IMR-90 (cell line): Measurements from ENCODE around the gene FGF4. TPM values are rescaled to one million over a fixed set of nuclear protein-coding genes. Genes with fewer than 3 reads are reported as not detected.

ENCODE experiments used
- ATAC-seq: fragments of 200-7000 bp; cut with Tn5 transposase; 2 replicates; pipeline ENCODE4 v1.9.1; 2020; ENCODE audit warnings: low read depth, mild to moderate bottlenecking, moderate library complexity
- BruUV-seq: library from RNA; stranded (reverse); fragments of 400-500 nt; replicated peaks from 2 replicates; lab custom pipeline; 2021; lab: Mats Ljungman, UMichigan
- CTCF ChIA-PET: fragments of 300-600 bp; formaldehyde crosslinking; extraction: SDS; loops from one replicate; lab custom pipeline; 2021; ENCODE audit warnings: antibody characterized with exemption; lab: Yijun Ruan, JAX
- POLR2A ChIA-PET: fragments of 300-600 bp; sonication (Branson Sonifier 250); formaldehyde crosslinking; loops from one replicate; lab custom pipeline; 2022; ENCODE audit warnings: antibody characterized with exemption; ENCODE audit not compliant: unreplicated experiment; lab: Charles Lee
- DNase-seq: peaks from one replicate; pipeline ENCODE4 v3.0.0; 2013
- H2AFZ ChIP-seq: replicated peaks from 2 replicates; pipeline ENCODE3; 2013; ENCODE audit warnings: low read length, mild to moderate bottlenecking; ENCODE audit not compliant: poor library complexity
- H2AK5ac ChIP-seq: 2 replicates; pipeline ENCODE4 v1.6.1; 2013; ENCODE audit warnings: low read depth, low read length, inconsistent platforms
- H2AK9ac ChIP-seq: replicated peaks from 2 replicates; pipeline ENCODE3; 2013; ENCODE audit warnings: mild to moderate bottlenecking, low read depth, low read length, moderate library complexity; ENCODE audit not compliant: poor library complexity
- H2BK120ac ChIP-seq: 2 replicates; pipeline ENCODE4 v1.6.1; 2013; ENCODE audit warnings: low read depth, low read length, inconsistent platforms
- H2BK15ac ChIP-seq: 3 replicates; pipeline ENCODE4 v1.6.1; 2013; ENCODE audit warnings: low read depth, low read length, inconsistent platforms
- H2BK20ac ChIP-seq: 2 replicates; pipeline ENCODE4 v1.6.1; 2013; ENCODE audit warnings: low read depth, mild to moderate bottlenecking, inconsistent platforms, low read length, moderate library complexity
- H2BK5ac ChIP-seq: 2 replicates; pipeline ENCODE4 v1.6.1; 2013; ENCODE audit warnings: mild to moderate bottlenecking, low read depth, low read length, inconsistent platforms; ENCODE audit not compliant: poor library complexity, severe bottlenecking
- H3K14ac ChIP-seq: replicated peaks from 2 replicates; pipeline ENCODE4 v1.6.1; 2013; ENCODE audit warnings: low read depth, low read length, inconsistent platforms
- H3K18ac ChIP-seq: 2 replicates; pipeline ENCODE4 v1.6.1; 2013; ENCODE audit warnings: low read depth, low read length, control low read depth
- H3K23ac ChIP-seq: 2 replicates; pipeline ENCODE4 v1.6.1; 2013; ENCODE audit warnings: low read depth, low read length, inconsistent platforms
- H3K27ac ChIP-seq: 2 replicates; pipeline ENCODE4 v1.5.1; 2013; ENCODE audit warnings: mild to moderate bottlenecking, control low read depth, low read length; ENCODE audit not compliant: insufficient read depth
- H3K27me3 ChIP-seq: 2 replicates; pipeline ENCODE4 v1.6.1; 2013; ENCODE audit warnings: low read length; ENCODE audit not compliant: control insufficient read depth, insufficient read depth
- H3K36me3 ChIP-seq: 2 replicates; pipeline ENCODE4 v1.6.1; 2013; ENCODE audit warnings: low read length, mixed read lengths; ENCODE audit not compliant: control insufficient read depth, insufficient read depth
- H3K4ac ChIP-seq: 2 replicates; pipeline ENCODE4 v1.6.1; 2013; ENCODE audit warnings: low read depth, low read length, inconsistent platforms
- H3K4me1 ChIP-seq: 2 replicates; pipeline ENCODE4 v1.6.1; 2013; ENCODE audit warnings: low read length, mixed read lengths; ENCODE audit not compliant: control insufficient read depth, insufficient read depth
- H3K4me2 ChIP-seq: 2 replicates; pipeline ENCODE4 v1.6.1; 2013; ENCODE audit warnings: low read depth, mild to moderate bottlenecking, control low read depth, low read length, moderate library complexity
- H3K4me3 ChIP-seq: 2 replicates; pipeline ENCODE4 v1.5.1; 2013; ENCODE audit warnings: low read depth, mild to moderate bottlenecking, control low read depth, low read length, moderate library complexity; ENCODE audit not compliant: insufficient read depth
- H3K56ac ChIP-seq: 2 replicates; pipeline ENCODE4 v1.6.1; 2013; ENCODE audit warnings: low read length, inconsistent platforms; ENCODE audit not compliant: insufficient read depth; ENCODE audit errors: extremely low read depth
- H3K79me1 ChIP-seq, 2 experiments: 2 replicates each; pipeline ENCODE4 v1.6.1; 2013; ENCODE audit warnings: low read length in 2 of 2, inconsistent platforms in 1 of 2, low read depth in 1 of 2
- H3K9ac ChIP-seq: 2 replicates; pipeline ENCODE4 v1.6.1; 2013; ENCODE audit warnings: low read depth, low read length, control low read depth
- H3K9me1 ChIP-seq: 2 replicates; pipeline ENCODE4 v1.6.1; 2013; ENCODE audit warnings: low read length, inconsistent platforms; ENCODE audit not compliant: insufficient read depth
- H3K9me3 ChIP-seq: 2 replicates; pipeline ENCODE4 v1.6.1; 2013; ENCODE audit warnings: low read length; ENCODE audit not compliant: control insufficient read depth, insufficient read depth
- H4K20me1 ChIP-seq: 2 replicates; pipeline ENCODE4 v1.6.1; 2013; ENCODE audit warnings: low read length, inconsistent platforms; ENCODE audit not compliant: insufficient read depth
- H4K5ac ChIP-seq: 2 replicates; pipeline ENCODE4 v1.6.1; 2013; ENCODE audit warnings: mild to moderate bottlenecking, low read depth, low read length, control low read depth
- H4K8ac ChIP-seq, 2 experiments: 2 replicates each; pipeline ENCODE4 v1.6.1; 2013; ENCODE audit warnings: low read depth in 2 of 2, low read length in 2 of 2, control low read depth in 1 of 2, inconsistent platforms in 1 of 2
- H4K91ac ChIP-seq: 2 replicates; pipeline ENCODE4 v1.6.1; 2013; ENCODE audit warnings: low read depth, low read length, inconsistent platforms; ENCODE audit not compliant: insufficient read depth
- BHLHE40 ChIP-seq: fragments of 150-350 bp; IDR thresholded peaks from 2 replicates; pipeline ENCODE4 v1.6.1; 2016; ENCODE audit warnings: mild to moderate bottlenecking, low read depth, low read length
- CEBPB ChIP-seq: IDR thresholded peaks from 2 replicates; pipeline ENCODE4 v1.6.1; 2012; ENCODE audit warnings: low read depth, low read length, improper control_type of control experiment
- CTCF ChIP-seq: conservative IDR thresholded peaks from 2 replicates; pipeline ENCODE4 v1.5.1; 2012; ENCODE audit warnings: mild to moderate bottlenecking, low read depth, low read length, improper control_type of control experiment
- ELK1 ChIP-seq: fragments of 150-350 bp; IDR thresholded peaks from 2 replicates; pipeline ENCODE4 v1.6.1; 2016; ENCODE audit warnings: low read depth, mild to moderate bottlenecking, low read length, moderate library complexity, borderline replicate concordance
- FOS ChIP-seq: fragments of 150-350 bp; IDR thresholded peaks from 2 replicates; pipeline ENCODE4 v1.6.1; 2016; ENCODE audit warnings: low read depth, low read length
- MAFK ChIP-seq: IDR thresholded peaks from 2 replicates; pipeline ENCODE4 v1.6.1; 2012; ENCODE audit warnings: low read depth, low read length, improper control_type of control experiment
- MAZ ChIP-seq: IDR thresholded peaks from 2 replicates; pipeline ENCODE4 v1.6.1; 2012; ENCODE audit warnings: low read depth, mild to moderate bottlenecking, low read length, improper control_type of control experiment, moderate library complexity, borderline replicate concordance
- MXI1 ChIP-seq: IDR thresholded peaks from 2 replicates; pipeline ENCODE4 v1.6.1; 2012; ENCODE audit warnings: low read depth, mild to moderate bottlenecking, low read length, moderate library complexity, borderline replicate concordance
- NFE2L2 ChIP-seq: fragments of 150-350 bp; IDR thresholded peaks from 2 replicates; pipeline ENCODE4 v1.6.1; 2016; ENCODE audit warnings: low read depth, mild to moderate bottlenecking, low read length
- POLR2A ChIP-seq: IDR thresholded peaks from 2 replicates; pipeline ENCODE4 v1.6.1; 2012; ENCODE audit warnings: mild to moderate bottlenecking, low read depth, low read length
- RCOR1 ChIP-seq: IDR thresholded peaks from 2 replicates; pipeline ENCODE4 v1.6.1; 2012; ENCODE audit warnings: mild to moderate bottlenecking, low read length, improper control_type of control experiment; ENCODE audit not compliant: insufficient replicate concordance
- RFX5 ChIP-seq: IDR thresholded peaks from 2 replicates; pipeline ENCODE4 v1.8.0; 2012; ENCODE audit warnings: low read depth, mild to moderate bottlenecking, low read length, moderate library complexity
- SMC3 ChIP-seq: fragments of 150-350 bp; IDR thresholded peaks from 2 replicates; pipeline ENCODE4 v1.6.1; 2016; ENCODE audit warnings: low read depth, mild to moderate bottlenecking, antibody characterized with exemption, low read length, moderate library complexity
- USF2 ChIP-seq: fragments of 150-350 bp; IDR thresholded peaks from 2 replicates; pipeline ENCODE4 v1.6.1; 2017; ENCODE audit warnings: mild to moderate bottlenecking, antibody characterized with exemption, low read length, low read depth
- WGBS, 2 experiments: methylation state at CpG; one replicate each; pipeline versions ENCODE4 v1.1.5 to v1.1.7; 2013; ENCODE audit warnings: missing lambda C conversion rate in 2 of 2; ENCODE audit not compliant: insufficient read length in 1 of 2; ENCODE audit errors: extremely low coverage in 2 of 2; 5-methylcytosine and 5-hydroxymethylcytosine counted together
- dilution Hi-C: fragments of 300-500 bp; cut with HindIII; formaldehyde crosslinking; loops from one replicate; pipeline ENCODE4 v1.14.3; 2018; ENCODE audit warnings: low sequenced_read_pairs; ENCODE audit not compliant: unreplicated experiment
- in situ Hi-C: fragments of 300-500 bp; cut with MboI; formaldehyde crosslinking; loops from 3 replicates; pipeline ENCODE4 v1.14.3; 2019; ENCODE audit warnings: low sequenced_read_pairs, inconsistent platforms, mixed read lengths
- intact Hi-C: fragments of 100-400 bp; cut with micrococcal nuclease; formaldehyde crosslinking; loops from 2 replicates; pipeline ENCODE4 v1.10.0; 2022
- polyA plus RNA-seq, 3 experiments: library from polyadenylated mRNA; depleted of rRNA; stranded (reverse); fragments of >200 nt; gene quantifications; 2 replicates each; pipeline ENCODE4 v1.2.3, GENCODE V29; 2012; ENCODE audit warnings: low replicate concordance in 1 of 3
- total RNA-seq: library from RNA; depleted of rRNA; stranded (reverse); fragments of >200 nt; gene quantifications from 2 replicates; pipeline ENCODE4 v1.2.3, GENCODE V29; 2012

The FGF4 gene
- total and polyA plus RNA-seq, 2 of the 4 experiments (the other 2 are of a cell fraction): not detected

DNA sequence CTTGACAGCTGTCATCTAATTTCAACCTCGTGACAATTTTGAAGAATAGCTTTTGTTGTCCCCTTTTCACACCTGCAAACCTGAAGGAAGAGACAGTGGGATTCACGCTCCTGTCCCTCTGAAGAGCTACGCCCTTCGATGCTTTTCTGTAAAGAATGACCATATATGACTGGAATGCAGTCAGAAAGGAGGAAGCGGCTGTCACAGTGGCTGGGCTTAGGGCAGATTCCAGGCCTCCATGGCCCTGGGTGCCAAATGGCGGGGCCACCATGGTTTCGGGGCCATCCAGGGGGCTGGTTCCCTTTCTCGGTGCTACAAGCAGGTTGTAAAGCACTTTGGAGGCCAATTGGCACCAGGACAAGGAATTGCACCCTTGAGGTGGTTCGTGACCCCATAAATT is 49.1 kb downstream of the FGF4 start:
- Histone ChIP-seq H2BK15ac (no peak overlapping the region), H3K4me3 (no peak overlapping the region), H4K91ac (no peak overlapping the region), H3K18ac (no peak overlapping the region), H3K56ac (no peak overlapping the region), H4K20me1 (no peaks in the 10 kb centered on the region), H3K27ac (no peak overlapping the region), H3K4ac (no peak overlapping the region), H3K9me1 (no peaks in the 10 kb centered on the region; the same call in 1 of the 2 replicates), H2BK5ac (no peak overlapping the region), H3K4me2 (no peak overlapping the region), H2AK5ac (no peak overlapping the region), H2BK120ac (no peak overlapping the region), H2AFZ (peak overlapping the region; percentile 40), H2AK9ac (no peak overlapping the region), H3K79me1 (no peaks in the 10 kb centered on the region), H3K4me1 (no peaks in the 10 kb centered on the region; the same call in 1 of the 2 replicates), H3K27me3 (peaks cover 68% of the 10 kb centered on the region), H3K9ac (no peak overlapping the region), H3K9me3 (no peaks in the 10 kb centered on the region), H2BK20ac (no peak overlapping the region), H4K5ac (no peak overlapping the region), H3K36me3 (no peaks in the 10 kb centered on the region), H3K23ac (no peak overlapping the region), H4K8ac (peak overlapping the region in 1 of 2 experiments; percentile 15; a peak in 1 of 4 replicates), H3K14ac (no peak overlapping the region)
- dilution Hi-C loops (no loop called here), in situ Hi-C loops (no loop called here), intact Hi-C loops (no loop called here)
- ATAC-seq (no peak), DNase-seq (no peak)
- TF ChIP-seq CEBPB (no peak), USF2 (no peak), BHLHE40 (no peak), SMC3 (no peak), MAZ (no peak), RFX5 (no peak), CTCF (no peak), ELK1 (no peak), FOS (no peak), MXI1 (no peak), NFE2L2 (no peak), MAFK (no peak), RCOR1 (no peak), POLR2A (no peak)
- ChIA-PET CTCF (no interaction called here), POLR2A (interaction anchor here (0.6 kb wide), 1 partner anchor 30 kb away, joined by 7 read pairs; no protein-coding TSS in a partner anchor)
- no CpG with 5 or more reads among the region's 9 CpGs for WGBS, 2 experiments
- BruUV-seq: no TSS peak
